HepG2 (cell line): ENCODE results near the gene CDIP1. TPM values are rescaled to one million over a fixed set of nuclear protein-coding genes. Genes with fewer than 3 reads are reported as not detected.

Experiments
- ARNTL ChIP-seq: sonication (generic); formaldehyde crosslinking; IDR thresholded peaks from 2 replicates; pipeline ENCODE4 v1.4.0; 2020; ENCODE audit warnings: mild to moderate bottlenecking, missing genetic modification reagents
- BRF2 ChIP-seq: sonication (generic); formaldehyde crosslinking; IDR thresholded peaks from 2 replicates; pipeline ENCODE4 v1.8.1; 2022; ENCODE audit warnings: mild to moderate bottlenecking, missing genetic modification reagents
- CHCHD3 ChIP-seq: sonication (generic); formaldehyde crosslinking; IDR thresholded peaks from 2 replicates; pipeline ENCODE4 v1.8.0; 2022; ENCODE audit warnings: mild to moderate bottlenecking, missing genetic modification reagents, moderate library complexity
- GABPB1 ChIP-seq: IDR thresholded peaks from 2 replicates; pipeline ENCODE4 v1.6.1; 2016; ENCODE audit warnings: mild to moderate bottlenecking, missing genetic modification reagents, moderate library complexity, missing compliant biosample characterization
- MED8 ChIP-seq: sonication (generic); formaldehyde crosslinking; IDR thresholded peaks from 2 replicates; pipeline ENCODE4 v1.8.1; 2023; ENCODE audit warnings: mild to moderate bottlenecking, missing genetic modification reagents; ENCODE audit not compliant: insufficient replicate concordance
- SALL2 ChIP-seq: sonication (generic); formaldehyde crosslinking; IDR thresholded peaks from 2 replicates; pipeline ENCODE4 v1.8.1; 2023; ENCODE audit warnings: mild to moderate bottlenecking, missing genetic modification reagents, inconsistent platforms
- ZKSCAN8 ChIP-seq: IDR thresholded peaks from 2 replicates; pipeline ENCODE4 v1.6.1; 2016; ENCODE audit warnings: borderline replicate concordance, missing genetic modification reagents, missing compliant biosample characterization
- ZNF329 ChIP-seq: sonication (generic); formaldehyde crosslinking; IDR thresholded peaks from 2 replicates; pipeline ENCODE4 v1.9.0; 2021; ENCODE audit warnings: low read depth, mild to moderate bottlenecking, missing genetic modification reagents
- ZNF335 ChIP-seq: sonication (generic); formaldehyde crosslinking; IDR thresholded peaks from 2 replicates; pipeline ENCODE4 v1.4.0; 2020; ENCODE audit warnings: missing genetic modification reagents
- ZNF451 ChIP-seq: sonication (generic); formaldehyde crosslinking; IDR thresholded peaks from 2 replicates; pipeline ENCODE4 v1.5.0; 2020; ENCODE audit warnings: mild to moderate bottlenecking, missing genetic modification reagents
- ZNF598 ChIP-seq: sonication (generic); formaldehyde crosslinking; IDR thresholded peaks from 2 replicates; pipeline ENCODE4 v1.5.1; 2020; ENCODE audit warnings: mild to moderate bottlenecking, missing genetic modification reagents, borderline replicate concordance
- ZNF616 ChIP-seq: sonication (generic); formaldehyde crosslinking; IDR thresholded peaks from 2 replicates; pipeline ENCODE4 v1.5.0; 2020; ENCODE audit warnings: low read depth, mild to moderate bottlenecking, missing genetic modification reagents
- ZNF713 ChIP-seq: sonication (generic); formaldehyde crosslinking; IDR thresholded peaks from 2 replicates; pipeline ENCODE4 v1.4.0; 2020; ENCODE audit warnings: mild to moderate bottlenecking, missing genetic modification reagents
- ZNF766 ChIP-seq: sonication (generic); formaldehyde crosslinking; IDR thresholded peaks from 2 replicates; pipeline ENCODE4 v1.5.0; 2020; ENCODE audit warnings: missing genetic modification reagents, borderline replicate concordance
- ZUFSP ChIP-seq: sonication (generic); formaldehyde crosslinking; IDR thresholded peaks from 2 replicates; pipeline ENCODE4 v1.9.0; 2021; ENCODE audit warnings: missing genetic modification reagents, mild to moderate bottlenecking, borderline replicate concordance
- polyA plus RNA-seq, 8 experiments: library from polyadenylated mRNA; depleted of rRNA in 3 of 8; stranded (reverse) in 7 of 8; unstranded in 1 of 8; fragments of >200 nt; fragmentation: Illumina TruSeq in 4 of 8; extraction: Trizol in 4 of 8; gene quantifications; 2 replicates each; pipeline versions ENCODE4 v1.2.1 to v1.2.3, GENCODE V29; 2011 to 2016; ENCODE audit warnings: low read depth in 4 of 8, missing spikeins in 1 of 8, mixed read lengths in 1 of 8; ENCODE audit not compliant: insufficient read depth in 1 of 8
- total RNA-seq, 5 experiments: library from RNA; depleted of rRNA; stranded (reverse); fragments of >200 nt; fragmentation: Illumina TruSeq; extraction: Trizol; gene quantifications; 2 replicates each; pipeline ENCODE4 v1.2.3, GENCODE V29; 2016; ENCODE audit warnings: low read depth in 1 of 5
- TF ChIP-seq, protein P1 (sequence below): sonication (generic); formaldehyde crosslinking; IDR thresholded peaks from 2 replicates; pipeline ENCODE4 v1.4.0; 2020; ENCODE audit warnings: missing genetic modification reagents, borderline replicate concordance
- TF ChIP-seq, protein P2 (sequence below): sonication (generic); formaldehyde crosslinking; conservative IDR thresholded peaks from 2 replicates; pipeline ENCODE4 v1.8.0; 2022; ENCODE audit warnings: missing genetic modification reagents
- TF ChIP-seq, protein P3 (sequence below): sonication (generic); formaldehyde crosslinking; IDR thresholded peaks from 2 replicates; pipeline ENCODE4 v1.8.0; 2022; ENCODE audit warnings: missing genetic modification reagents, mild to moderate bottlenecking, inconsistent platforms, borderline replicate concordance

CDIP1 gene
- total and polyA plus RNA-seq, 2 of the 13 experiments (the other 11 are each of a cell fraction or from before 2014, with no cell fraction given): 31.2 to 56.7 TPM

GRCh38 chr16:4475880-4476788 lies 62.4 kb downstream of the CDIP1 start, which contains the start of gene HMOX2 (continued):
- TF ChIP-seq, protein P1, sequence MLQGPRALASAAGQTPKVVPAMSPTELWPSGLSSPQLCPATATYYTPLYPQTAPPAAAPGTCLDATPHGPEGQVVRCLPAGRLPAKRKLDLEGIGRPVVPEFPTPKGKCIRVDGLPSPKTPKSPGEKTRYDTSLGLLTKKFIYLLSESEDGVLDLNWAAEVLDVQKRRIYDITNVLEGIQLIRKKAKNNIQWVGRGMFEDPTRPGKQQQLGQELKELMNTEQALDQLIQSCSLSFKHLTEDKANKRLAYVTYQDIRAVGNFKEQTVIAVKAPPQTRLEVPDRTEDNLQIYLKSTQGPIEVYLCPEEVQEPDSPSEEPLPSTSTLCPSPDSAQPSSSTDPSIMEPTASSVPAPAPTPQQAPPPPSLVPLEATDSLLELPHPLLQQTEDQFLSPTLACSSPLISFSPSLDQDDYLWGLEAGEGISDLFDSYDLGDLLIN: peak; percentile 39; the same call in 1 of the 2 replicates
- TF ChIP-seq ZNF329 (CRISPR knock-in tag) (peak; percentile 86; the same call in 1 of the 2 replicates), ZUFSP (CRISPR knock-in tag) (no peak), CHCHD3 (CRISPR knock-in tag) (peak; percentile 17; the same call in 1 of the 2 replicates), ZNF335 (CRISPR knock-in tag) (peak; percentile 62; the same call in 1 of the 2 replicates), ZNF598 (CRISPR knock-in tag) (no peak), ZNF713 (CRISPR knock-in tag) (peak; percentile 84; the same call in 1 of the 2 replicates), GABPB1 (CRISPR knock-in tag) (peak; percentile 87), ZKSCAN8 (CRISPR knock-in tag) (peak; percentile 74; the same call in 1 of the 2 replicates), MED8 (CRISPR knock-in tag) (peak; percentile 21), ARNTL (0 out of 2 replicates have a peak, but pooled peaks have one; percentile 34), BRF2 (CRISPR knock-in tag) (no peak), ZNF451 (CRISPR knock-in tag) (peak; percentile 63; the same call in 1 of the 2 replicates), ZNF616 (CRISPR knock-in tag) (peak; percentile 69; the same call in 1 of the 2 replicates), SALL2 (no peak), ZNF766 (CRISPR knock-in tag) (peak; percentile 53; the same call in 1 of the 2 replicates)
- TF ChIP-seq, protein P2, sequence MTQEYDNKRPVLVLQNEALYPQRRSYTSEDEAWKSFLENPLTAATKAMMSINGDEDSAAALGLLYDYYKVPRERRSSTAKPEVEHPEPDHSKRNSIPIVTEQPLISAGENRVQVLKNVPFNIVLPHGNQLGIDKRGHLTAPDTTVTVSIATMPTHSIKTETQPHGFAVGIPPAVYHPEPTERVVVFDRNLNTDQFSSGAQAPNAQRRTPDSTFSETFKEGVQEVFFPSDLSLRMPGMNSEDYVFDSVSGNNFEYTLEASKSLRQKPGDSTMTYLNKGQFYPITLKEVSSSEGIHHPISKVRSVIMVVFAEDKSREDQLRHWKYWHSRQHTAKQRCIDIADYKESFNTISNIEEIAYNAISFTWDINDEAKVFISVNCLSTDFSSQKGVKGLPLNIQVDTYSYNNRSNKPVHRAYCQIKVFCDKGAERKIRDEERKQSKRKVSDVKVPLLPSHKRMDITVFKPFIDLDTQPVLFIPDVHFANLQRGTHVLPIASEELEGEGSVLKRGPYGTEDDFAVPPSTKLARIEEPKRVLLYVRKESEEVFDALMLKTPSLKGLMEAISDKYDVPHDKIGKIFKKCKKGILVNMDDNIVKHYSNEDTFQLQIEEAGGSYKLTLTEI (CRISPR knock-in tag): no peak
- TF ChIP-seq, protein P3, sequence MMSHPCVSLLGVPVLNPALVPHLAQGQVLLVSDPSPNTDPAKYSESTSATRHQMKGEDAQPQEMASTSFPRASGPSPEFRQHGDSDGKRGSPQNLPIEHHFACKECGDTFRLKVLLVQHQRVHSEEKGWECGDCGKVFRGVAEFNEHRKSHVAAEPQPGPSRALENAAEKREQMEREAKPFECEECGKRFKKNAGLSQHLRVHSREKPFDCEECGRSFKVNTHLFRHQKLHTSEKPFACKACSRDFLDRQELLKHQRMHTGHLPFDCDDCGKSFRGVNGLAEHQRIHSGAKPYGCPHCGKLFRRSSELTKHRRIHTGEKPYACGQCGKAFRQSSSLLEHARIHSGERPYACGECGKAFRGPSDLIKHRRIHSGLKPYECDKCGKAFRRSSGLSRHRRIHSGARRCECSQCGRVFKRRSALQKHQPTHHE (CRISPR knock-in tag): peak; percentile 71
